Bronchial epithelial cell (primary cell): Measurements from ENCODE around the gene DMRTC2. TPM values are rescaled to one million over a fixed set of nuclear protein-coding genes. Genes with fewer than 3 reads are reported as not detected.
A peak's percentile ranks its signal among the peaks of the same experiment; 100 is the strongest.

Experiments used
- DNase-seq: peaks from one replicate; pipeline ENCODE4 v3.0.0-alpha.2; 2010; ENCODE audit warnings: low read depth
- FAIRE-seq: peaks from 2 replicates; lab custom pipeline; 2011; peaks lifted over from hg19 to GRCh38; lab: Jason Lieb, UNC
- H3K27me3 ChIP-seq: 2 replicates; pipeline ENCODE4 v1.5.1; 2011; ENCODE audit warnings: low read length; ENCODE audit not compliant: control insufficient read depth, insufficient read depth
- H3K36me3 ChIP-seq: 2 replicates; pipeline ENCODE4 v1.5.1; 2011; ENCODE audit warnings: low read length; ENCODE audit not compliant: control insufficient read depth, insufficient read depth
- H3K4me3 ChIP-seq: 2 replicates; pipeline ENCODE4 v1.5.1; 2011; ENCODE audit warnings: mild to moderate bottlenecking, low read depth, low read length, control low read depth
- CTCF ChIP-seq: IDR thresholded peaks from 2 replicates; pipeline ENCODE4 v1.5.1; 2011; ENCODE audit warnings: mild to moderate bottlenecking, moderate library complexity, low read length, control low read depth, inconsistent platforms; ENCODE audit not compliant: insufficient read depth, severe bottlenecking
- total RNA-seq: library from RNA; depleted of rRNA; stranded (reverse); fragments of >200 nt; gene quantifications from 2 replicates; pipeline ENCODE4 v1.2.1, GENCODE V29; 2014

DMRTC2 gene
- total RNA-seq, 1 donor from 2014 or later: not detected

- Histone ChIP-seq H3K36me3 (peaks cover 42% of the 10 kb centered on the region), H3K27me3 (no peaks in the 10 kb centered on the region), H3K4me3 (peak overlapping the region; percentile 93)
- TF ChIP-seq CTCF: no peak
- no peak for FAIRE-seq
- no peak for DNase-seq
These were observed 16.4 kb downstream of the DMRTC2 start for GRCh38 chr19:41861116-41861768.

GRCh38 chr19:41861846-41862245, 17.0 kb downstream of the DMRTC2 start:
- no peak for TF ChIP-seq CTCF
- H3K36me3 ChIP-seq: peaks cover 44% of the 10 kb centered on the region
- no peaks in the 10 kb centered on the region for H3K27me3 ChIP-seq
- DNase-seq (no peak), FAIRE-seq (no peak)
- H3K4me3 ChIP-seq: no peak overlapping the region

- no peak for FAIRE-seq
- H3K27me3 ChIP-seq: no peaks in the 10 kb centered on the region
- peaks cover 46% of the 10 kb centered on the region for H3K36me3 ChIP-seq
- no peak for TF ChIP-seq CTCF
- no peak for DNase-seq
- H3K4me3 ChIP-seq: no peak overlapping the region
These were observed 17.7 kb downstream of the DMRTC2 start for GRCh38 chr19:41862445-41862986.

- Histone ChIP-seq H3K4me3 (no peak overlapping the region), H3K36me3 (peaks cover 51% of the 10 kb centered on the region), H3K27me3 (no peaks in the 10 kb centered on the region)
- DNase-seq (no peak), FAIRE-seq (no peak)
- no peak for TF ChIP-seq CTCF
These were observed 18.5 kb downstream of the DMRTC2 start for GRCh38 chr19:41863209-41863931.

- TF ChIP-seq CTCF: no peak
- H3K36me3 ChIP-seq: peaks cover 61% of the 10 kb centered on the region
- FAIRE-seq: no peak
These were observed 19.5 kb downstream of the DMRTC2 start for GRCh38 chr19:41864374-41864773.

More at GRCh38 chr19:41864374-41864773, 19.5 kb downstream of the DMRTC2 start:
- Histone ChIP-seq H3K27me3 (no peaks in the 10 kb centered on the region), H3K4me3 (no peak overlapping the region)
- DNase-seq: no peak
